ENCODE results near the gene TCF3. TPM values are rescaled to one million over a fixed set of nuclear protein-coding genes. Genes with fewer than 3 reads are reported as not detected.

Gene TCF3
- total RNA-seq, 2 donors from 2014 or later: 91.5 to 332 TPM

DNA sequence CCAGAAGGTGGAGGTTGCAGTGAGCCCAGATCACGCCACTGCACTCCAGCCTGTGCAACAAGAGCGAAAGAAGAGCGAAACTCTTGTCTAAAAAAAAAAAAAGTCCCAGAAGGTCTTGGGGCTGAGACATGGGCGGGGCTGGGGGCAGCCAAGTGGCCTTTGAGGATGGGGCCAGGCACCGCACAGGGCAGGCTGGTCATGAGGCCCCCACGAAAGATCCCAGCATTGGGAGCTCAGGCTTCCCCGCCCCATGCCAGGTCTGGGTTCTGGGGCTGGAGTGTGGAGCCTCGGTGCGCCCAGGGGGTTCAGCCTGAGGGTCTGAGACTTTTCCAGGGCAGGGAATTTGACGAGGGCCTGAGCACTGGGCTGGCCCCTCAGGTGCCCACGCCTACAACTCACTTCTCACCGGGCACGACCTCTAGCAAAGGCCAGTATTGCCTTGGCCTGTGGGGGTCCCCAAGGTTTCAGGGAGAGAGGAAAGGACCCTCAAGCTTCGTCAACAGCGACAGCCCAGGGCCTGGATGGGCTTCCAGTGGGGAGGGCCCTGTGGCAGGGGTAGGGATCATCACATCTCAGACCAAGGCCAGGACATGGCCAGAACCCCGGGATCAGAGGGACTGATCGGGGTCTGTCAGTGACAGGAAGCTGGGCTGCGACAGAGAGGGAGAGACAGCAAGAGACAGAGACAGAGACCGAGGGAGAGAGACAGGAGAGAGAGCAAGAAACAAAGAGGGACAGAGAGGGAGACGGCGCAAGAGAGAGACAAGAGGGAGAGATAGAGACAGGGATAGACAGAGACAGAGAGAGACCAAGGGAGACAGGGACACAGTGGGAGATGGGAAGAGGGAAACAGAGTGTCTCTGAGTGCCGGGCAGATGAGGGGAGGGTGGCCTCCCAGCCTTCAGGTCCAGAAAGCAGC is 76.8 kb downstream of the TCF3 start:
- intact Hi-C loops (cut with DNase I): no loop called here
- no peaks in the 10 kb centered on the region for H3K36me3 ChIP-seq
- H3K9me3 ChIP-seq: no peaks in the 10 kb centered on the region
- WGBS: 83% methylated on average over 22 of the region's 22 CpGs
- no peak overlapping the region for H3K27ac ChIP-seq
- DNase-seq (ENCODE audit: low spot score): no peak
- H3K4me3 ChIP-seq: no peak overlapping the region
- no peaks in the 10 kb centered on the region for H3K27me3 ChIP-seq (replicated peaks; ENCODE audit: insufficient read depth)
- no peaks in the 10 kb centered on the region for H3K4me1 ChIP-seq (replicated peaks)
- TF ChIP-seq, protein P1, sequence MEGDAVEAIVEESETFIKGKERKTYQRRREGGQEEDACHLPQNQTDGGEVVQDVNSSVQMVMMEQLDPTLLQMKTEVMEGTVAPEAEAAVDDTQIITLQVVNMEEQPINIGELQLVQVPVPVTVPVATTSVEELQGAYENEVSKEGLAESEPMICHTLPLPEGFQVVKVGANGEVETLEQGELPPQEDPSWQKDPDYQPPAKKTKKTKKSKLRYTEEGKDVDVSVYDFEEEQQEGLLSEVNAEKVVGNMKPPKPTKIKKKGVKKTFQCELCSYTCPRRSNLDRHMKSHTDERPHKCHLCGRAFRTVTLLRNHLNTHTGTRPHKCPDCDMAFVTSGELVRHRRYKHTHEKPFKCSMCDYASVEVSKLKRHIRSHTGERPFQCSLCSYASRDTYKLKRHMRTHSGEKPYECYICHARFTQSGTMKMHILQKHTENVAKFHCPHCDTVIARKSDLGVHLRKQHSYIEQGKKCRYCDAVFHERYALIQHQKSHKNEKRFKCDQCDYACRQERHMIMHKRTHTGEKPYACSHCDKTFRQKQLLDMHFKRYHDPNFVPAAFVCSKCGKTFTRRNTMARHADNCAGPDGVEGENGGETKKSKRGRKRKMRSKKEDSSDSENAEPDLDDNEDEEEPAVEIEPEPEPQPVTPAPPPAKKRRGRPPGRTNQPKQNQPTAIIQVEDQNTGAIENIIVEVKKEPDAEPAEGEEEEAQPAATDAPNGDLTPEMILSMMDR (IDR thresholded peaks at IDR 0.05): no peak
- TF ChIP-seq POLR2AphosphoS5 (IDR thresholded peaks at IDR 0.05) (no peak), POLR2A (IDR thresholded peaks at IDR 0.05) (no peak)

DNA sequence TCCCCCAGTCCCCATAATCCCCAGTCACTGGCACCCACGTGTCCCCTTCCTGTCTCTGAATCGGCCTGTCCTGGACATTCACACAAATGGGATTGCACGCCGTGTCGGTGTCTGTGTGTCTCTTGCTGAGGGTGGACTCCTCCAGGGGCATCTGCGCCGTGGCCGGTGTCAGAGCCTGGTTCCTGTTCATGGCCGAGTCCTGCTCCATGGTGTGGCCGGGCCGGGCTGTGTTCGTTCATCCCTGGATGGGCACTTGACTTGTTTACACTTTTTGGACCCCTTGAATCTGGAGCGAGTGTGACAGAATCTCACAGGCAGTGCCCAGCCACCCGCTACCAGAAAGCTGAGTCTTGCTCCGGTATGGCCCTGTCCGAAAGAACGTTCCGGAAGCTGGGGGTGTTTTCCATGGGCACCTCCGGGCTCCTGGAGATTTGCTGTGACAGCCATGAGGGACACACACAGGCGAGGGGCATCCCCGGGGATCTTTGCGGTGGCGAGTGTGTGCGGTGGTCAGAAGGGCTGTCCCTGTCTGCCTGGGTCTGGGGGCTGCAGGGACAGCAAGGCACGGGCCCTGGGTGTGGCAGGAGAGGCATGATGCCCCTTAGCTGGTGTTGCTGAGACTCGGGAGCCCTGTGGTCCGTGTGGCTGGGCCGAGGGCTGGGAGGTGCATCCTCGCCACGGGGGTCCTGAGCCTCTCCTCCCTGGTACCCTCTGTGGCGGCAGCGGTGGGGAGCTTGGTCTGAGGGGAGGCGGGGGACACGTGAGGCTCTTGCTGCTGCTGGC is 77.9 kb downstream of the TCF3 start:
- H3K9me3 ChIP-seq: no peaks in the 10 kb centered on the region
- H3K27me3 ChIP-seq (replicated peaks; ENCODE audit: insufficient read depth): no peaks in the 10 kb centered on the region
- H3K4me3 ChIP-seq: no peak overlapping the region
- intact Hi-C loops (cut with DNase I): no loop called here
- TF ChIP-seq POLR2A (IDR thresholded peaks at IDR 0.05) (no peak), POLR2AphosphoS5 (IDR thresholded peaks at IDR 0.05) (no peak)
- TF ChIP-seq, protein P1 (IDR thresholded peaks at IDR 0.05): no peak
- WGBS: 87% methylated on average over 27 of the region's 34 CpGs
- no peaks in the 10 kb centered on the region for H3K36me3 ChIP-seq
- H3K27ac ChIP-seq: no peak overlapping the region
- DNase-seq (ENCODE audit: low spot score): no peak
- no peaks in the 10 kb centered on the region for H3K4me1 ChIP-seq (replicated peaks)

- Histone ChIP-seq H3K4me1 (replicated peaks) (peaks cover 4% of the 10 kb centered on the region), H3K27me3 (replicated peaks; ENCODE audit: insufficient read depth) (no peaks in the 10 kb centered on the region), H3K9me3 (no peaks in the 10 kb centered on the region), H3K4me3 (no peak overlapping the region), H3K36me3 (no peaks in the 10 kb centered on the region), H3K27ac (no peak overlapping the region)
- TF ChIP-seq POLR2A (IDR thresholded peaks at IDR 0.05) (no peak), POLR2AphosphoS5 (IDR thresholded peaks at IDR 0.05) (no peak)
- TF ChIP-seq, protein P1 (IDR thresholded peaks at IDR 0.05): no peak
- intact Hi-C loops (cut with DNase I): no loop called here
- DNase-seq (ENCODE audit: low spot score): no peak
- 76% methylated on average over 9 of the region's 9 CpGs for WGBS
These were observed 79.6 kb downstream of the TCF3 start for GRCh38 chr19:1572795-1573194.

DNA sequence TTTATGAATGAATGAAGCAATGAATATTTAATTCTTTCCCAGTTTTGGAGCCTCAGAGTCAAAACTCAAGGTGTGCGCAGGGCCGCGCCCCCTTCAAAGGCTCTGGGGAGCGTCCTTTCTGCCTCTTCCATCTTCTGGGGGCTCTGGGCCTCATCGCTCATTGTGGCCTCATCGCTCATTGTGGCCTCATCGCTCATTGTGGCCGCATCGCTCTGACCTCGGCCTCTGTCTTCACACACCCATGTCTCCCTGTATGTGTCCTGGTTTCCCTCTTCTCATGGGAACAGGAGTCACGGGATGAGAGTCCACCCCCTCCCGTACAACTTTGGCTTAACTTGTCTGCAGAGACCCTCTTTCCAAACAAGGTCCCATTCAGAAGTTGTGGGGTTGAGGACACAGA is 81.1 kb downstream of the TCF3 start:
- intact Hi-C loops (cut with DNase I): no loop called here
- no peaks in the 10 kb centered on the region for H3K9me3 ChIP-seq
- TF ChIP-seq POLR2A (IDR thresholded peaks at IDR 0.05) (no peak), POLR2AphosphoS5 (IDR thresholded peaks at IDR 0.05) (no peak)
- no peak for DNase-seq (ENCODE audit: low spot score)
- WGBS: 94% methylated on average over 12 of the region's 12 CpGs
- H3K4me1 ChIP-seq (replicated peaks): peaks cover 6% of the 10 kb centered on the region
- H3K27me3 ChIP-seq (replicated peaks; ENCODE audit: insufficient read depth): no peaks in the 10 kb centered on the region
- no peak overlapping the region for H3K27ac ChIP-seq
- no peaks in the 10 kb centered on the region for H3K36me3 ChIP-seq
- H3K4me3 ChIP-seq: no peak overlapping the region

- Histone ChIP-seq H3K4me3 (no peak overlapping the region), H3K36me3 (no peaks in the 10 kb centered on the region), H3K9me3 (no peaks in the 10 kb centered on the region), H3K4me1 (replicated peaks) (peaks cover 11% of the 10 kb centered on the region), H3K27ac (no peak overlapping the region), H3K27me3 (replicated peaks; ENCODE audit: insufficient read depth) (no peaks in the 10 kb centered on the region)
- no peak for TF ChIP-seq POLR2AphosphoS5 (IDR thresholded peaks at IDR 0.05)
- intact Hi-C loops (cut with DNase I): no loop called here
- 94% methylated on average over 13 of the region's 13 CpGs for WGBS
- DNase-seq (ENCODE audit: low spot score): no peak
These were observed 81.6 kb downstream of the TCF3 start for GRCh38 chr19:1570836-1571235.
